BJ (cell line): ENCODE data around the gene AUH. TPM values are rescaled to one million over a fixed set of nuclear protein-coding genes. Genes with fewer than 3 reads are reported as not detected.

Experiments
- CTCF ChIA-PET: fragments of 350-600 bp; formaldehyde crosslinking; extraction: SDS; loops from one replicate; lab custom pipeline; 2021; ENCODE audit warnings: antibody characterized with exemption, inconsistent platforms; lab: Yijun Ruan, JAX
- POLR2A ChIA-PET: fragments of 300-600 bp; sonication (Branson Sonifier 250); formaldehyde crosslinking; extraction: SDS; loops from one replicate; lab custom pipeline; 2021; ENCODE audit warnings: antibody characterized with exemption; lab: Charles Lee
- DNase-seq: peaks from one replicate; pipeline ENCODE4 v3.0.0-alpha.2; 2011; ENCODE audit warnings: low read depth
- H3K27me3 ChIP-seq: 2 replicates; pipeline ENCODE4 v1.6.0; 2011; ENCODE audit warnings: low read length; ENCODE audit not compliant: control insufficient read depth, insufficient read depth
- H3K36me3 ChIP-seq: 2 replicates; pipeline ENCODE4 v1.5.1; 2011; ENCODE audit warnings: low read length; ENCODE audit not compliant: control insufficient read depth, insufficient read depth
- H3K4me3 ChIP-seq: 2 replicates; pipeline ENCODE4 v1.5.1; 2011; ENCODE audit warnings: low read depth, mild to moderate bottlenecking, control low read depth, low read length
- CTCF ChIP-seq: IDR thresholded peaks from 2 replicates; pipeline ENCODE4 v1.5.1; 2011; ENCODE audit warnings: low read depth, mild to moderate bottlenecking, control low read depth, inconsistent platforms, low read length, moderate library complexity; ENCODE audit not compliant: insufficient read depth
- polyA plus RNA-seq: library from polyadenylated mRNA; depleted of rRNA; stranded (reverse); fragments of >200 nt; gene quantifications from 2 replicates; pipeline ENCODE4 v1.2.3, GENCODE V29; 2011

AUH gene
- polyA plus RNA-seq, 1 experiment, result 4.1 TPM

- H3K4me3 ChIP-seq, result no peak overlapping the region
- no peak for TF ChIP-seq CTCF
- DNase-seq, result no peak
- no peaks in the 10 kb centered on the region for H3K27me3 ChIP-seq
- no peaks in the 10 kb centered on the region for H3K36me3 ChIP-seq
- ChIA-PET POLR2A (no interaction called here), CTCF (no interaction called here)
These were observed 3.0 kb upstream of the AUH start for GRCh38 chr9:91364702-91365101.

- no peak overlapping the region for H3K4me3 ChIP-seq
- no peak for TF ChIP-seq CTCF
These were observed 2.3 kb upstream of the AUH start for GRCh38 chr9:91364005-91364404.

GRCh38 chr9:91362051-91362611 is 413 bp upstream of the AUH start:
- ChIA-PET POLR2A (no interaction called here), CTCF (interaction anchor here (0.7 to 1.5 kb wide), 5 partner anchors 13 to 273 kb away, joined by 3 to 4 read pairs (median 3); no protein-coding TSS in a partner anchor)
- TF ChIP-seq CTCF, result no peak

More at GRCh38 chr9:91364005-91364404, 2.3 kb upstream of the AUH start:
- no peaks in the 10 kb centered on the region for H3K36me3 ChIP-seq
- H3K27me3 ChIP-seq, result no peaks in the 10 kb centered on the region
- CTCF ChIA-PET, result no interaction called here
- POLR2A ChIA-PET, result no interaction called here
- no peak for DNase-seq

GRCh38 chr9:91360551-91361290 is 997 bp downstream of the AUH start:
- CTCF ChIA-PET, result interaction anchor here (1.0 to 1.5 kb wide), 3 partner anchors 27 to 271 kb away, joined by 3 to 4 read pairs (median 4); no protein-coding TSS in a partner anchor
- DNase-seq, result no peak
- Histone ChIP-seq H3K27me3 (no peaks in the 10 kb centered on the region), H3K36me3 (no peaks in the 10 kb centered on the region), H3K4me3 (peak overlapping the region; percentile 97)
- POLR2A ChIA-PET, result no interaction called here
- TF ChIP-seq CTCF, result no peak

More at GRCh38 chr9:91362051-91362611, 413 bp upstream of the AUH start:
- Histone ChIP-seq H3K4me3 (no peak overlapping the region), H3K36me3 (no peaks in the 10 kb centered on the region), H3K27me3 (no peaks in the 10 kb centered on the region)
- no peak for DNase-seq

- H3K4me3 ChIP-seq, result peak overlapping the region; percentile 97
These were observed 1.8 kb downstream of the AUH start for GRCh38 chr9:91359734-91360470.

More at GRCh38 chr9:91359734-91360470, 1.8 kb downstream of the AUH start:
- CTCF ChIA-PET, result no interaction called here
- H3K36me3 ChIP-seq, result no peaks in the 10 kb centered on the region
- POLR2A ChIA-PET, result no interaction called here
- no peak for DNase-seq
- no peaks in the 10 kb centered on the region for H3K27me3 ChIP-seq
- TF ChIP-seq CTCF, result no peak
